Right ventricle myocardium inferior (tissue), 1 donor: ENCODE results near the gene UFD1. TPM values are rescaled to one million over a fixed set of nuclear protein-coding genes. Genes with fewer than 3 reads are reported as not detected.

ENCODE experiments used
- ATAC-seq: fragments of 200-7000 bp; cut with Tn5 transposase; one replicate; pipeline ENCODE4 v1.9.1; 2020; ENCODE audit warnings: mild to moderate bottlenecking, moderate library complexity
- DNase-seq: peaks from one replicate; pipeline ENCODE4 v3.0.0; 2021; ENCODE audit errors: missing footprints
- intact Hi-C: fragments of 100-400 bp; cut with DNase I; formaldehyde crosslinking; loops from one replicate; pipeline ENCODE4 v1.11.0; 2022
- total RNA-seq: library from RNA; stranded (reverse); fragmentation: NEBNext Ultra II Directional; extraction: Animal tissue kit (Norgen Biotek cat#: 25700); gene quantifications from one replicate; pipeline ENCODE4 v1.2.1, GENCODE V29; 2021
- donor health status: DM: no; HTN: yes; CAD: no; lungs with severe emphysema.

Gene UFD1
- total RNA-seq, 1 donor from 2014 or later: 45.8 TPM

DNA sequence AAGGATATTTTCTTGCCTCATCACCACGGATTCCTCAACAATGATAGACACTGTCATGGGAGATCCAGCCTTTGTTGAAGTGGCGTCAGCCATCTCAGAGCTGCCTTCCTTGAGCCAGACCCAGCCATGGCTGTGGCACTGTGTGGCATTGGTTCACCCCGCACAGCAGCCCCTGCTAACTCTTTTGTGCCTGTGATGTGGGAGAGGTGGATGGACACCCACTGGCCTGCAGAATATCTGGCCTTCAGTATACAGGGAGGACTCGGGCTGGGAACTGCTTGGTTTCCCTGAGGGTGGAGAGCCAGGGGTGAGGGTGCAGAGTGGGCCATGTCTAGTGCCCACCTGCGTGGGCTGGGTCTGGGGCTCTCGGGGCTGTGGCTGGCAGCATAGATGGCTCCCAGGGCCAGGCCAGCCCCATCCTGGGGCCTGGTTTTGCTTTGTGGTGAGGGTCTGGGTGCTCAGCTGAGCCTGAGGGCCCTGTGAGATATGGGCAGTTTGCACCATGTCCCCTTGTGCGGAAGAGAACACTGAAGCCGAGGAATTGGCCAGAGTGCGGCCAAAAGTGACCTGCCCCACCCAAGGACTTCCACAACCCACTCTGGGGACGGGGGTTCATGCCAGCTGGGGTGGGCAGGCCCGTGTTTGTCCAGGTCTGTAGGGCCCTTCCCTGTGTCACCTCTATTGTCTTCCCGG, 39.1 kb upstream of the UFD1 start:
- intact Hi-C loops: no loop called here
- no peak for DNase-seq
- no peak for ATAC-seq

GRCh38 chr22:19517171-19517500, 38.1 kb upstream of the UFD1 start:
- ATAC-seq: no peak

GRCh38 chr22:19516378-19517170, 37.6 kb upstream of the UFD1 start:
- DNase-seq: no peak
- no peak for ATAC-seq
- intact Hi-C loops: no loop called here

More at GRCh38 chr22:19517171-19517500, 38.1 kb upstream of the UFD1 start:
- no peak for DNase-seq
- intact Hi-C loops: no loop called here

DNA sequence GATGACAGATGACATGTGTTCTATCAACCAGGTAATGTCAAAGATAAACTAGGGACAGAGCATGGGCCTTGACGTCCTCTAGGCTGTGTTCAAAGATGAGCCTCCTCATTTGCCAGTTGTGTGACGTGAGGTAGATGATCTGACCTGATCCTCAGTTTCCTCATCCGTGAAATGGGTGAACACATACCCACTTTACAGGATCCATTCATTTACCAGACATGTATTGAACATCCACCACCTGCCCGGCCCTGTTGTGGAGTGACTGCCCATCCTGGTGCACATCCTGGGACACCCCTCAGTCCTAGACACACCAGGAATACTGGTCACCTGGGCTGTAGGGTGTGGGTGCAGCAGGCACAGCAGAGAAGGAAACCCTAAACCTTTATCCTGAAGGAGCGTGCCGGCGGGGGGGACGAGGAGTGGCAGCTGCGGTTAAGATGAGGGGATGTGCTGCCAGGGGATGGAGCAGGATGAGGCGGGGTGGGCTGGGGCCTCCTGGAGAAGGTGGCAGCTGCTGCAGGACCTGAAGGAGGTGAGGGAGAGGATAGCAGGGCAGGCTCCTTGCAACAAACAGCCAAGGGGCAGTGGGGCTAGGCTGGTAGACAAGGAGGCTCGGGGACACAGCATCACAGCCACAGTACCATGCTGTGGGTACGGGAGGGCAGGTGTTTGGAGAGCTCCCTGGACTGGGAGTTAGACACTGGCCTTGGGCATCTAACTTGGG, 36.8 kb upstream of the UFD1 start:
- DNase-seq (no peak), ATAC-seq (no peak)
- intact Hi-C loops: no loop called here

GRCh38 chr22:19514831-19515565, 36.0 kb upstream of the UFD1 start:
- intact Hi-C loops: no loop called here
- no peak for ATAC-seq
- no peak for DNase-seq

DNA sequence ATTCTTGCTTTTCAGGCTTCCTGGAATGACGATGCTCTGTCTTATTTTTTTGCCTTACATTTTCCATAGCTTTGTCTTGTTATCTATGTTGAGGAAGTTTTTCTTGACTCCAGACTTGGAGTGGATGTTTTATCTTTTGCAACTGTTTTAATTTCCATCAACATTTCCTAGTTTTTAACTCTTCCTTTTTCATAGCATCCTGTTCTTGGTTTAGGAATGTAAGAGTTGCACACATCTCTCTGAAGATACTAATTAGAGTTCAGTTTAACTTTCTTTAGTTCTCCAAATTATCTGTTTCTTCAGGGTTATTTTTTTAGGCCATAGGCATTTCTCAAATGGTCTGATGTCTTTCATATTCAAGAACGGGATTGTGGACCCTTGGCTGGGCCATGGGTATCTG, 34.8 kb upstream of the UFD1 start:
- no peak for ATAC-seq
- DNase-seq: no peak
- intact Hi-C loops: no loop called here

- intact Hi-C loops: no loop called here
- DNase-seq: no peak
- ATAC-seq: no peak
Observed at GRCh38 chr22:19510919-19511341, 31.9 kb upstream of the UFD1 start.

DNA sequence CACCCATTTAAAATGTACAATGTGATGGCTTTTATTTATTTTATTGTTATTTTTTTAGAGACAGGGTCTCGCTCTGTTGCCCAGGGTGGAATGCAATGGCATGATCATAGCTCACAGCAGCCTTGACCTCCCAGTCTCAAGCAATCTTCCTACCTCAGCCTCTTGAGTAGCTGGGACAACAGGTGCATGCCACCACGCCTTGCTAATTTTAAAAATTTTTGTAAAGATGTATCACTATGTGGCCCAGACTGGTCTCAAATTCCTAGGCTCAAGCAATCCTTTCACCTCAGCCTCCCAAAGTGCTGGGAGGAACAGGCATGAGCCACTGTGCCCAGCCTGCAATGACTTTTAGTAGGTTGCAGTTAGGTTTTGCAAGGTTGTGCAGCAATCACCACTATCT, 30.9 kb upstream of the UFD1 start:
- no peak for DNase-seq
- intact Hi-C loops: no loop called here
- no peak for ATAC-seq

DNA sequence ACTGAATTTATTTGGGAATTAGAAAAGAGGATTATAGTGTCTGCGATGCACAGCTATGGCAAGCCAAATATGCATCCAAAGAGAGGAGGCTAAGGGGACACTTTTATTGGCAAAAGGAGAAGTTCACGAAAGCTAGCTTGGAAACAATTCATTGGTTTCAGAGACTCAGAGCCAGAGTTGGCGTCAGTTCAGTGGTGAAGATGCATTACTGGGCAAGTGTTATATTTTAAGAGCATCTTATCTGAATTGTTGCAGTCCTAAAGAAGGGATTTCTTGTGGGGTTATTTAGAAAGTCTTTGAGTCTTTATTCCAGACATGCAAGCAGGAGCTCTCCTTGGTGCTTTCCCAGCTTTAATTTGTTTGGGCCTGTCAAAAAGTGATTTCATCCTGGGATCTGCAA, 30.2 kb upstream of the UFD1 start:
- no peak for DNase-seq
- ATAC-seq: no peak
- intact Hi-C loops: no loop called here

- ATAC-seq (no peak), DNase-seq (no peak)
- intact Hi-C loops: no loop called here
Observed at GRCh38 chr22:19508024-19508776, 29.2 kb upstream of the UFD1 start.

GRCh38 chr22:19507534-19507861, 28.5 kb upstream of the UFD1 start:
- intact Hi-C loops: no loop called here
- ATAC-seq: no peak

GRCh38 chr22:19506212-19506611, 27.2 kb upstream of the UFD1 start:
- DNase-seq: no peak
- ATAC-seq: no peak
- intact Hi-C loops: no loop called here

More at GRCh38 chr22:19507534-19507861, 28.5 kb upstream of the UFD1 start:
- no peak for DNase-seq

DNA sequence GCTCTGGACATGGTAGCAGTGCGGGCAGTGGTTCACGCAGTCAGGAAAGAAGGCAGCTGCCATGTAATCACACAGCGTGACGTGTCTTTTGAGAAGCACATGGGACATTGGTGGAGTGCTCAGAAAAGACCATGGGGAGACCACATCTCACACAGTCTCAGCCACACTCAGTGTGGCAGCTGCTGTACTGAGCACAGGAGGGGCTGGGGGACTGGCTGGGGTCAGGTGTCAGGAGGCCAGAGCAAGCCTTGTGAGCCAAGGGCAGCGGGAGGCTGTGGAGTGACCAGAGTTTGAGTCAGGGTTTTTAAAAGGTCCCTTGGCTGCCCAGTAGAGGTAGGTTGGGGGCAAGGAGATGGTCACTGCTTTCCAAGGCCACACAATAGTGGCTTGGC, 26.7 kb upstream of the UFD1 start:
- DNase-seq: no peak

DNA sequence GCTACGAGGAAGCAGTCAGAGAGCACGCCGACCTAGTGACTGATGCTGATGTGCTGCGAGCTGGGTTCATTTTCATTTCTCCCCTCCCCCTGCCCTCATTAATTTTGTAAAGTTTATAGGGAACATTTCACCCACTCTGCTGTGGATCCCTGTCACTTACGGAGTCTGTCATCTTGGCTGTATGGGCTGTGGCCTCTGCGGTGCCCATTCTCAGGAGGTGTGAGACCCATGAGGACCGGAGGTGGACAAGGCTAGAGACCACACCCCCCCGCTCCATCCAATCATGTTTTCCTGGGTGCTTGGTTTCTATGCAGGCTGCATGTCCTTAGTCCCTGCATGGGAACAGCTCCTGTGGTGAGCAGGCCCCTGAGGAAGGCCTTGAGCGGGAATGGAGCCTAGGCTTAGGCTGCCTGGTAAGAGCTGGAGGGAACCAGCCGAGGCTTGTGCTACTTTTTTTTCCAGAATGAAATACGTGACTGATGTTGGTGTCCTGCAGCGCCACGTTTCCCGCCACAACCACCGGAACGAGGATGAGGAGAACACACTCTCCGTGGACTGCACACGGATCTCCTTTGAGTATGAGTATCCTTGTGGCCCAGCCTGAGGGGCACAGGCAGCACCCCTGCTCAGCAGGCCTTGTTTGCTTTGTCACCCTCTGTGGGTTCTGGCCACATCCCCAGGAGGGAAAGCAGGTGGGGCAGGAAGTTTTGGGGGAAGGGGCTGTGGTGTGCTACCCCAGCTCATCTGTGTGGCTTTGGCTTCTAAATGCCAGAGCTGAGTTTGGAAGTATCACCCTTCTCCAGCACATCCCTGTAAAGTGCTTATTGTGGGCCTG, 26.1 kb upstream of the UFD1 start:
- no peak for DNase-seq
- intact Hi-C loops: no loop called here
- no peak for ATAC-seq

More for the DNA sequence above, 26.7 kb upstream of the UFD1 start:
- no peak for ATAC-seq
- intact Hi-C loops: no loop called here

GRCh38 chr22:19503869-19504268, 24.9 kb upstream of the UFD1 start:
- DNase-seq (no peak), ATAC-seq (no peak)

GRCh38 chr22:19503367-19503766, 24.4 kb upstream of the UFD1 start:
- ATAC-seq: no peak
- no peak for DNase-seq
- intact Hi-C loops: no loop called here

More at GRCh38 chr22:19503869-19504268, 24.9 kb upstream of the UFD1 start:
- intact Hi-C loops: no loop called here

DNA sequence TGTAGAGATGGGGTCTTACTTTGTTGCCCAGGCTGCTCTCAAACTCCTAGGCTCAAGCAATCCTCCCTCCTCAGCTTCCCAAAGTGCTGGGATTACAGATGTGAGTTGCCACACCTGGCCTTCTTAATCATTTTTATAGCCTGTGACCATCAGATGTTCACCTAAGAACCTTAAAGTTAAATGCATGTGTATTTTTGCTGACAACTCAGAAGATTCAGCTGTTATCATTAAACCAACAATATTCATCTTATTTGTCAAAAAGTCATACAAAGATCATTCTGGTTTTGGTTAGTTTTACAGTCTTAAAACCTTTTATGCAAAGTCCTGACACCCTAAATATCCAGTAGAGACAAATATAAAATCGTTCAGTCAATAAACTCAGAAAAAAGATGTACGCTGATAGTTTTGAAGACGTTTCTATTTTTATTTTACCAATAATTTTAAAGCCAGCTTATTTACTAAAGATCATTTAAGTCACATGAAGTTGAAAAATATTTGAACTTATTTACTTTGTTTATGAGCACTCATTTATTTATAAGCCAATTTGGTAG, 23.0 kb upstream of the UFD1 start:
- intact Hi-C loops: no loop called here
- DNase-seq (no peak), ATAC-seq (no peak)

- DNase-seq (no peak), ATAC-seq (no peak)
- intact Hi-C loops: no loop called here
Observed at GRCh38 chr22:19499880-19500242, 20.9 kb upstream of the UFD1 start.
